Activated naive CD8-positive, alpha-beta T cell treated with anti-CD3 and anti-CD28 coated beads, Interleukin-2, amount 50 U/mL, for 24 hours (primary cell): ENCODE results near the gene FFAR4.

Experiments used
- ATAC-seq: fragments of 150-1000 bp; cut with Tn5 transposase; one replicate; pipeline ENCODE4 v1.10.0; 2021
- DNase-seq: peaks from one replicate; pipeline ENCODE4 v3.0.0; 2021
- H3K27ac Mint-ChIP-seq: one replicate; pipeline ENCODE4 v1.8.0; 2021; ENCODE audit warnings: mild to moderate bottlenecking, mixed read lengths
- H3K27me3 Mint-ChIP-seq: one replicate; pipeline ENCODE4 v1.8.0; 2021; ENCODE audit warnings: mixed read lengths
- H3K36me3 Mint-ChIP-seq: one replicate; pipeline ENCODE4 v1.8.0; 2021; ENCODE audit warnings: low read depth, mixed read lengths
- H3K4me1 Mint-ChIP-seq: one replicate; pipeline ENCODE4 v1.8.0; 2021; ENCODE audit warnings: mixed read lengths
- H3K4me3 Mint-ChIP-seq: one replicate; pipeline ENCODE4 v1.8.0; 2021; ENCODE audit warnings: mild to moderate bottlenecking, moderate library complexity, mixed read lengths
- H3K9me3 Mint-ChIP-seq: one replicate; pipeline ENCODE4 v1.8.0; 2021; ENCODE audit warnings: mixed read lengths

Gene FFAR4

DNA sequence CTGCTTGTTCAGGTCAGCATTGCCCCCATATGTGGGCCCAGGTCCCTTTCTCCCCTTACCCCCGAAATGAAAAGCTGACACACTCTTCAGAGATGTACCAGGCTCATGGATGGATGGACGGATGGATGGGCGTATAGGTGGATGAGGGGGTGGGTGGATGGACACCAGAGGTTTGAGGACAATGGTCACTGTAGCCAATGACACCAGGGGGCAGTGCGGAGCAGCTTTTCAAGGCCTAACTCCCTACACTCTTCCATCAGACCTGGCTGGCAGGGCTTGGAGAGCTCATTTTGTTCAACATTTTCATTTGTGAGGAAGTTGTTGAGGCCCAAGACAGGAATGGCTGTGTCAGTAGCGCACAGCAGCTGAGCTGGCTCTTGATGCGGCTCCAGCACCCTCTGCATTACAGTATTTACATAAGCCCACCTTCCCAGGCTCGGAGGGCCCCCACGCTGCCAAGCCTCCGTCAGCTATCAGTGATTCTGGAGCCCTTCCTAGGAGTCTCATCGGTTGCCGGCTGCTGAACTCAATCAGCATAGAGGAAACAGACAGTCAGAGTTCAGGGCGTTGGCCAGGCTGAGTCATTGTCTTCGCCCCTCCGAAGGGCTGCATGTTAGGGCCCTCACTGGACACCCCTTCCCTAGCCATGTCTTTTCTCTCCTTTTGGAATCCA, 11.6 kb upstream of the FFAR4 start:
- Mint-ChIP-seq H3K4me3 (no peak overlapping the region), H3K27me3 (no peaks in the 10 kb centered on the region), H3K36me3 (no peaks in the 10 kb centered on the region), H3K27ac (no peak overlapping the region), H3K4me1 (no peaks in the 10 kb centered on the region), H3K9me3 (no peaks in the 10 kb centered on the region)
- peak; percentile 69 for DNase-seq
- ATAC-seq, result peak; percentile 57

DNA sequence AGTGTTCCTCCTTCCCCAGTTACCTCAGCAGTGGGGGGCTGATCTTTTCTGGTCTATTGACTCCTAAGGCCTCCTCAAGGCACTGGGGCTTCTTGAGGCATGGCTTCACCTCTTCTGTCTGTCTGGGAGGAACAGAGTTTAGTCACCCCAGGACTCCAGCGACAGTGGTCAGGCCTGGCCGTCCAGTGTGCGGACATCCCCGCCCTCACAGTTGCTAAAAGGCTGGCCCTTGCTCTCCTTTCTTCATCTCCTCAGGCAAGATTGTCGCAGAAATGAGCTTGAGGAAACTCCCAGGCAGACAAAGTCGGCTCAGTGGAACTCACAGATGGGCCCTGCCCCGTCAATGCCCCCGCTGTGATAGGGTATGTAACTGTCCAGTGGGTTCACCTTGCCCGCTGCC, 7.0 kb upstream of the FFAR4 start:
- DNase-seq (no peak), ATAC-seq (no peak)
- no peaks in the 10 kb centered on the region for H3K4me1 Mint-ChIP-seq
- H3K4me3 Mint-ChIP-seq, result no peak overlapping the region
- no peaks in the 10 kb centered on the region for H3K27me3 Mint-ChIP-seq
- H3K9me3 Mint-ChIP-seq, result no peaks in the 10 kb centered on the region
- H3K36me3 Mint-ChIP-seq, result no peaks in the 10 kb centered on the region
- H3K27ac Mint-ChIP-seq, result no peak overlapping the region

DNA sequence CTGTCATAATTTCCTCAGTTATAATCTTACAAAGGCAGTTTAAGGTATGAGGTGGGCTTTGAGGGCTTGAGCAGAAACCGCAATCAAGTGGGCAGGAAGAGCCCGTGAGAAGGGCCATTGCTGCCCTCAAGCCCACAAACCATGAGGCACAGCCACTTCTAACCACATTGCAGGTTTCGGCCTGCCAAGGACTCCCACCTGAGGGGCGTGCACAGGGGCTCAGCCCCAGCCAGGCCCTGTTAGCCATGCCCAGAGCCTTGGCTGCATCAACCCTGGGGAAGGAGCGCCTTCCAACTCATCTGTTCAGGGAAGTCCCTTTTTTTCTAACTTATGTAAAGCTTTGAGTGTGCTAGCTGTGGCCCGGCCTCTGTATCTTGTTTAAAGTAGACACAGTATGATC, 5.9 kb upstream of the FFAR4 start:
- Mint-ChIP-seq H3K27ac (no peak overlapping the region), H3K9me3 (no peaks in the 10 kb centered on the region), H3K4me1 (no peaks in the 10 kb centered on the region), H3K4me3 (no peak overlapping the region), H3K36me3 (no peaks in the 10 kb centered on the region), H3K27me3 (peaks cover 9% of the 10 kb centered on the region)
- ATAC-seq (no peak), DNase-seq (no peak)

DNA sequence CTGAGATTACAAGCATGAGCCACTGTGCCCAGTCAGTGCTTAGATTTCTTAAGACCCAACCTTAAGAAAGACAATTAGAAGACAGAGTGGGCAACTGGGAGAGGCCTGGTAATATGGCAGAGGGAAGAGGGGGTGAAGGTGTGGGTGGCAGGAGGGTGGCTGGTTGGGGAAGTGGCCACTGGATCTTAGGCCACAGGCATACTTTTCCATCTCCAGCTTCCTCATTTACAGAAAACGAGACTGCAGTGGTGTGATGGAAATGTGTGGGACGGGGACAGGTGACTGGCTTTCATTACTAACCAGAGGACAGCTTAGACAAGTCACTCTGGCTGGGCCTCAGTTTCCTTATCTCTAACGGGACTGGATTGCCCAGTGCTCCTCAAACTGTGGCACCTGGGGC, 1.0 kb upstream of the FFAR4 start:
- no peak for ATAC-seq
- Mint-ChIP-seq H3K4me1 (no peaks in the 10 kb centered on the region), H3K4me3 (no peak overlapping the region), H3K36me3 (no peaks in the 10 kb centered on the region), H3K27me3 (peaks cover 45% of the 10 kb centered on the region), H3K27ac (no peak overlapping the region), H3K9me3 (no peaks in the 10 kb centered on the region)
- no peak for DNase-seq

DNA sequence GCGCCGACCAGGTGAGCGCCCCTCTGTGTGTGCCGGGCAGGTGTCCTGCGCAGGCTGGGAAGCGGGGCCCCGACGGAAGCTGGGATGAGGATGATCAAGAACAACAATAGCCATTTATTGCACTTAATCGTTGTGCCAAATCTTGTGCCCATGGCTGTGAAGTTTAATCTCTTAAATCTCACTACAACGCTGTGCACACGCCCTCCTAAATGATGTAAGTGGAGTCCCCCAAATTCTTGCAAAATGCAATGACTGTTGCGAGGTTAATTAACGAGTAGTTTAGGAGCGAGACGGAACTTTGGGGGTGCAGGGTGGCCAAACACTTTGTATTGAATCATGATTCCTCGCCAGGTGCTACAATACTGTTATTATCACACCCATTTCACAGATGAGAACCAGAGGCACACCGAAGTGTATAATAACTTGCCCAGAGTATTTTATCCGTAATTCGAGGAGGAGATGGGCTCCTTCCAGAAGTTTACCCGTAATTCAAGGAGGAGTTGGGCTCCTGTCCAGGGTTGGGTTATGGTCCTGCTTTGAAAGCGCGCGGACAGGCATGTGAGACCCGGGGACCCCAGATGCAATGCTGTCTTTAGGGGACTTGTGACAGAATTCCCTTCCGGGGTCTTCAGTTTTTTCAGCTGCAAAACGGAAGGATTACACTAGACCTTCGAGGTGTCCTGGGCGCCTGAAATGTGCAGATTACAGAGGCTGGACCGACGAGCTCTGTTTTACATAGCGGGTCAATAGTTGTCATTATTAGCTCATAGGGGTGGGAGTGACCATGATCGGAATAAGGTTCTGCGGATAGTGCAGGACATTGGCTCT, 1.0 kb downstream of the FFAR4 start:
- no peak overlapping the region for H3K27ac Mint-ChIP-seq
- no peaks in the 10 kb centered on the region for H3K9me3 Mint-ChIP-seq
- H3K4me1 Mint-ChIP-seq, result no peaks in the 10 kb centered on the region
- ATAC-seq (no peak), DNase-seq (no peak)
- peaks cover 63% of the 10 kb centered on the region for H3K27me3 Mint-ChIP-seq
- H3K36me3 Mint-ChIP-seq, result no peaks in the 10 kb centered on the region
- H3K4me3 Mint-ChIP-seq, result no peak overlapping the region

DNA sequence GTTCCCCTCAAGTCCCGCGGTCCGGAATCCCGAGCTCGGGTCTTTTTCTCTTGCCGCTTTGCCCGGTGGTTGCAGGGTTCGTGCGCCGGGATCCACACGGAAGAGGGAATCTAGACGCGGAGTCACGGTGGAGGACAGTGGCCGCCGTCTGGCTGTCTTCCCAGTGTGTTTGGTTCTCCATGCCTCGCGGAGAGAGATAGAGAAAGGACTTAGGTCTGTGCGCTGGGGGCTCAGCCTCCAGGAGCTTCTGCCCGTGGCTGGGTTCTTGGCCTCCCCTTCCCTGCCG, 1.6 kb downstream of the FFAR4 start:
- no peaks in the 10 kb centered on the region for H3K9me3 Mint-ChIP-seq
- H3K4me3 Mint-ChIP-seq, result no peak overlapping the region

DNA sequence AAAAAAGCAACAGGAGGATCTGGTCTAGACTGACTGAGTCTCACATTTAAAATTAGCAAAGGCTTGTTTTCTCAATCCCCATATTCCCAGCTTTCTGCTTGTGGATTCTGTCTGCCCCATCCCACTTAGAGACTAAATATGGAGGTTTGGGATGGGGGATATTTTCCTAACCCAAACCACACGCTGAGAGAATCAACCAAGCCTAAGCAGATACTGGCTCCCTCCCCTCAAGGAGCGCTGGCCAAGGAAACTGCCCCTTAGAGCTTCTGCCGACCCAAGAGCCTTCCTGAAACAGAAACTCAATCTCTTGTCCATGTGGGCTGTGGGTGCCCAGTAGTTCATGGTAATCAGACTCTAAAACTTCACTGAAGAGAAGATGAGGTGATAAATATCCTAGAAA, 3.9 kb downstream of the FFAR4 start:
- Mint-ChIP-seq H3K27ac (no peak overlapping the region), H3K9me3 (no peaks in the 10 kb centered on the region)
- ATAC-seq, result no peak

More for the DNA sequence above, 1.6 kb downstream of the FFAR4 start:
- no peak for DNase-seq
- no peaks in the 10 kb centered on the region for H3K36me3 Mint-ChIP-seq
- peaks cover 69% of the 10 kb centered on the region for H3K27me3 Mint-ChIP-seq
- no peak for ATAC-seq
- no peak overlapping the region for H3K27ac Mint-ChIP-seq
- H3K4me1 Mint-ChIP-seq, result no peaks in the 10 kb centered on the region

DNA sequence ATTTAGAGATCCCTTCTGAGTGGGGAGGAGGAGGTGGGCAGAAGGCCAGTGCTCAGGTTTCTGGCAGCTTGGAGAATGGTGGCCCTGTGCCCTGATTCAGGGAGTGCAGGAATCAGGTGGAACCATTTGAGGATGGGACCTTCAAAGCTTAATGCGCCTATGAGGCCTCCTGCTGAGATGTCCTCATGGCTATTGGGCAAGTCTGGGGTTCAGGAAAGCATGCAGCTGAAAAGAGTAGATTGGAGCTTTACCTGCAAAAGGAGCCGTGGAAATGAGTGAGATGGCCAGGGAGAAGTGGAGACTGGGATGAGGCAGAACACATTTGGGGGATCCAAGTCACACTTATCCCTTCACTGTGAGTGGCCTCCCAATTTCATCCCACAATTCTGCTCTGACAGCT, 6.1 kb downstream of the FFAR4 start:
- DNase-seq (no peak), ATAC-seq (no peak)
- Mint-ChIP-seq H3K9me3 (no peaks in the 10 kb centered on the region), H3K27ac (no peak overlapping the region), H3K36me3 (no peaks in the 10 kb centered on the region), H3K4me3 (no peak overlapping the region), H3K4me1 (peaks cover 5% of the 10 kb centered on the region), H3K27me3 (peaks cover 49% of the 10 kb centered on the region)

More for the DNA sequence above, 3.9 kb downstream of the FFAR4 start:
- no peak for DNase-seq
- peaks cover 5% of the 10 kb centered on the region for H3K4me1 Mint-ChIP-seq
- H3K36me3 Mint-ChIP-seq, result no peaks in the 10 kb centered on the region
- peaks cover 64% of the 10 kb centered on the region for H3K27me3 Mint-ChIP-seq
- H3K4me3 Mint-ChIP-seq, result no peak overlapping the region

DNA sequence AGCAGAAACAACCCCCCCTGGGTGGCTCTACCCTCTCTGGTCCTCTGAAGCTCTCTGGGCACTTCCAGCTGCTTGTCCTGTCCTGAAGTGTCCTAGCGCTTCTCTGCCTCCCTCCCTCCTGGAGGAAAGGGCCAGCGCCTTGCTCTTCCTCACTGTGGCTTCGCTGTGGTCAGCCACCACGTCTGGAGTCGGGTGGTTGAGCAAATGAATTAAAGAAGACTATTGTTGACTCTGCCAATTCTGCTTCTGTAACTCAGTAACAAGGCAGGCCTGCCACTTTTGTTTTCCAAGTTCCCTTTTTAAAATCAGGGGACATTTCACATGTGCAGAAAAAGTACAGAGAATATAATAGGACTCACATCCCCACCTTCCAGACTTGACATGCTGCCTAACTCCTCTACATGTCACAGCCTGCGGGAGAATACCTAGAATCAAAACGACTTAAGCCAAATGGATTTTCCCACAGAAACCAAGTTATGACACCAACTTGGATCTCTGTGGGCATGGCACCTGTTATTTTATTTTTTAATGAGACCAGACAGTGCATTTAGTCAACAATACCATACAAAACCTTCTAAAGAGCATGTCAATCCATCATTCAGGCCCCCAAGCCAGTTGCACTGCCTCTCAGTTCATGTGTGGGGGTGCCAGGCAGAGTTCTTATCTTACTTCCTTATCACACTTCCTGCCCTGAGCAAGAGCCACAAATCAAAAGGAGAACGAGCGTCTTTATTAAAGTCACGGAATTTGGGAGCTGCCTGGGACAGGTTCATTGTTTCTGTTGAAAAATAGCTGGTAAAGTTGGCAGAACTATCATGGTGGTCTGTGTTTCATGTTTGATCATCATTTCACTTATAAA, 6.8 kb downstream of the FFAR4 start:
- Mint-ChIP-seq H3K36me3 (no peaks in the 10 kb centered on the region), H3K27me3 (peaks cover 45% of the 10 kb centered on the region), H3K27ac (no peak overlapping the region), H3K9me3 (no peaks in the 10 kb centered on the region), H3K4me1 (peaks cover 5% of the 10 kb centered on the region), H3K4me3 (no peak overlapping the region)
- no peak for DNase-seq
- no peak for ATAC-seq

DNA sequence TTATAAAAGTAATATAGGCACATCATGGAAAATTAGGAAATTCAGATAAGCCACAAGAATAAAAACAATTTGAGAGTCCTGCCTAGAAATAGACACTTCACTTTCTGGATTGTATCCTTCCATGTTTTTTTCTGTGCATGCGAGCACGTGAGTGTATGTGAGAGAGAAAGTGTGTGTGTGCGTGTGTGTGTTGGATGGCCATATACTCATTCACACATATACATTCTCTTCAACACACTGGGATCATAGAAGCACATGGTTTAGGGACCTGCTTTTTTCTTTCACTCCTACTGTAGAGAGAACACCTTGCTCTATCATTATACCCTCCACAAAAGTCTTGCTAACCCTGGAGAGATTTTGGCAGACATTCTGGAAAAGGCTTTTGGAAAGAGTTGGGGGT, 7.5 kb downstream of the FFAR4 start:
- ATAC-seq, result no peak
- no peak overlapping the region for H3K27ac Mint-ChIP-seq
- no peaks in the 10 kb centered on the region for H3K36me3 Mint-ChIP-seq
- no peak overlapping the region for H3K4me3 Mint-ChIP-seq
- peaks cover 5% of the 10 kb centered on the region for H3K4me1 Mint-ChIP-seq
- H3K27me3 Mint-ChIP-seq, result peaks cover 41% of the 10 kb centered on the region
- no peaks in the 10 kb centered on the region for H3K9me3 Mint-ChIP-seq
- no peak for DNase-seq

DNA sequence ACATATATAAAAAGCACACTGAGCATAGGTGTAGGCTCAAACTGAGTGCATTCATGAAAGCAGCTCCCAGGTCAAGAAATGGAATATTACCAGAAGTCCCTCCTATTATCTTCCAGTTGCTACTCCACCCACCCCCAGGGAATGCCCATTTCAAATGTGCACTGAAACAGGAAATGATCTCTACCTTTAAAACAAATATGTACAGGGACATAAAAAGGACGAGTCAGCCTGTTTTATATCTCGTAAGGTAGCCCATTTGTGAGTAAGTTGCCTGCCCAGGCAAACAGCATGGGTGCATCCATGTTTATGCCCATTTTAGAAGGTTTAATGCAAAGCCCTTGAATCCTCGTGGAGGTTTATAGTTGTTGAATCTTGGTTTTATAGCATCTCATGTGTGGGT, 10.4 kb downstream of the FFAR4 start:
- H3K4me1 Mint-ChIP-seq, result peaks cover 5% of the 10 kb centered on the region
- H3K27me3 Mint-ChIP-seq, result peaks cover 24% of the 10 kb centered on the region
- no peak for DNase-seq
- ATAC-seq, result no peak
- no peak overlapping the region for H3K27ac Mint-ChIP-seq
- no peak overlapping the region for H3K4me3 Mint-ChIP-seq
- H3K9me3 Mint-ChIP-seq, result peaks cover 8% of the 10 kb centered on the region
- no peaks in the 10 kb centered on the region for H3K36me3 Mint-ChIP-seq

DNA sequence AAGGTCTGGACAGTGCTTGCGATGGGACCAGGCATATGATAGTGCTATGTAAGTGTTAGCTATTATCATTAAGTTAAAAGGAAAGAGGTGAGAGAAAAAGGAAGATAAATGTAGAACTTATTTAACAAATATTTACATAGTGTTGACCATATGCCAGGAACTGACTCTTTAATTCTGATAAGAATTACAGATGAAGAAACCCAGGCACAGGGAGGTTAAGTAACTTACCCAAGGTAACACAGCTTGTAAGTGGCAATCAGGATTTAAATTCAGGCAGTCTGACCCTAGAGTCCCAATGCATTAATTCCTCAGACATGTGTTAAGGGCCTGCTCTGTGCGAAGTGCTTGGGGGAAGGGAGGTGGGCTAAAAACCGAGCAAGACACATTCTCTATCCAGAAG, 11.1 kb downstream of the FFAR4 start:
- no peak overlapping the region for H3K27ac Mint-ChIP-seq
- no peaks in the 10 kb centered on the region for H3K36me3 Mint-ChIP-seq
- ATAC-seq, result no peak
- H3K4me1 Mint-ChIP-seq, result peaks cover 5% of the 10 kb centered on the region
- no peak overlapping the region for H3K4me3 Mint-ChIP-seq
- peaks cover 17% of the 10 kb centered on the region for H3K27me3 Mint-ChIP-seq
- DNase-seq, result no peak
- peaks cover 8% of the 10 kb centered on the region for H3K9me3 Mint-ChIP-seq

DNA sequence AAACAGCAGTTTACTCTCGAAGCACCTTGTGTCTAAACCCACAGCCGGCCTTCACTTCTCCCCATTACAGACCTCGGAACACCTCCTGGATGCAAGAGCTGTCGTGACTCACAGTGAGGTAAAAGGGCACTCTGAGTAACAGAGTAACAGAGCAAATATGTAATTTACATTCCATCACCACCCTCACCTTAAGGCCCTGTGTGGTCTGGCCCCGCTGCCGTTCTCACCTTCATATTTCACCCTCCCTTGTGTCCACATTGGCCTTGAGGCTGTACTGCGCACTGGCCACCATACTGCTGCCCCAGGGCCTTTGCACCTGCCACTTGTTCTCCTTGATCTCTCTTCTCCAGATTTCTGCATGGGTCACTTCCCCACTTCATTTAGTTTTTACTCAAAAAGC, 12.6 kb downstream of the FFAR4 start:
- no peak overlapping the region for H3K27ac Mint-ChIP-seq
- H3K4me3 Mint-ChIP-seq, result no peak overlapping the region
- H3K27me3 Mint-ChIP-seq, result peaks cover 9% of the 10 kb centered on the region
- peaks cover 8% of the 10 kb centered on the region for H3K9me3 Mint-ChIP-seq
- no peaks in the 10 kb centered on the region for H3K36me3 Mint-ChIP-seq
- no peak for ATAC-seq
- DNase-seq, result no peak
- no peaks in the 10 kb centered on the region for H3K4me1 Mint-ChIP-seq

DNA sequence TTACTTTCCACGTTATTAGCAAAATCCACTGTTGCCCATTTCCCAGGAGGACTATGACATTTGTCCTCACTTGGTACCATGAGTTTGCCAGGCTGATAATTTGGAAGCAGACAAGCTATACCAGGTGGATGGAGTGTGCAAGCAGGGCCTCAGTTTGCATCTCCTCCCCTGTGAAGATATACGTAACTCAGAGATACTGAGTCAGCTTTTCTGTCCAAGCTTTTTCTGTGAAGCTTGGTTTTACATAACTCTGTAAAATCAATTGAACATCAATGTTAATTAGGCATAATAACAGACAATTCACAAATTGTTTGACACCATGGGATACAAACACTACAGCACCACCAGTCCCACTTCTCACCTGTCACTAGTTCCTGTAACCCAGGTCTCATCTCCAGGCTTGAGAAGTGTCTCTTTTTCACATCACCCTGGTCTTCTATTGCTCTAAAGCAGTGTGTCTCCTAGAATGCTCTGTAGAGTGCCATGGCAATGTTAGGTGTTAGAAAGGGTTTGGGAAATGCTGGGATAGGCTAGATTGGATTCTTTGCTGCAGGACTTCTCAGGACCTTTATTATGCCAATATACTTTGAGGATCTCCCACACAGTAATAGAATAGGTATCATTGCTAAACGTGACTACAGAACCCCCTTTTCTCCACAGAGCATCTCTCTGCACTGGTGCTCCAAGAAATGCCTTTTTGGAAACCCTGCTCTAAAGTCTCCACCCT, 13.7 kb downstream of the FFAR4 start:
- ATAC-seq (no peak), DNase-seq (no peak)
- Mint-ChIP-seq H3K4me3 (no peak overlapping the region), H3K4me1 (no peaks in the 10 kb centered on the region), H3K36me3 (no peaks in the 10 kb centered on the region), H3K9me3 (peaks cover 8% of the 10 kb centered on the region), H3K27me3 (peaks cover 9% of the 10 kb centered on the region), H3K27ac (no peak overlapping the region)
